Activated CD4-positive, alpha-beta T cell treated with anti-CD3 and anti-CD28 coated beads, Interleukin-2, amount 50 U/mL, for 48 hours (primary cell): ENCODE measurements around the gene PRKAR1A.
"Not testable (repeated sequence)": the region's sequence is repeated elsewhere in the genome, so short reads cannot be mapped to it uniquely, and the experiment has no call there.

ENCODE experiments used
- DNase-seq, 2 experiments: peaks; one replicate each; pipeline ENCODE4 v3.0.0-alpha.2; 2020

Gene PRKAR1A

GRCh38 chr17:68511671-68512246 lies 471 bp upstream of the PRKAR1A start:
- DNase-seq: peak; percentile 60 to 67

- DNase-seq: peak in 1 of 2 experiments; percentile 18
Measured at GRCh38 chr17:68512960-68513474, 787 bp downstream of the PRKAR1A start.

GRCh38 chr17:68513932-68514331 lies 1.7 kb downstream of the PRKAR1A start:
- no peak for DNase-seq

- no peak for DNase-seq
Measured at GRCh38 chr17:68514831-68515635, 2.8 kb downstream of the PRKAR1A start.

- DNase-seq: no peak
Measured at GRCh38 chr17:68516732-68517131, 4.5 kb downstream of the PRKAR1A start.

GRCh38 chr17:68517605-68518004 lies 5.4 kb downstream of the PRKAR1A start:
- not testable (repeated sequence) for DNase-seq

- DNase-seq: no peak
Measured at GRCh38 chr17:68518063-68518815, 6.0 kb downstream of the PRKAR1A start.

- not testable (repeated sequence) for DNase-seq
Measured at GRCh38 chr17:68519051-68519450, 6.8 kb downstream of the PRKAR1A start.

GRCh38 chr17:68519911-68520310 lies 7.7 kb downstream of the PRKAR1A start:
- DNase-seq: no peak

- DNase-seq: no peak
Measured at GRCh38 chr17:68522266-68522665, 10.0 kb downstream of the PRKAR1A start.

GRCh38 chr17:68526548-68526947 lies 14.3 kb downstream of the PRKAR1A start:
- DNase-seq: no peak

GRCh38 chr17:68527314-68527713 lies 15.1 kb downstream of the PRKAR1A start:
- no peak for DNase-seq

- no peak for DNase-seq
Measured at GRCh38 chr17:68531252-68531651, 19.0 kb downstream of the PRKAR1A start.

- DNase-seq: no peak
Measured at GRCh38 chr17:68532826-68533225, 20.6 kb downstream of the PRKAR1A start.

- DNase-seq: no peak
Measured at GRCh38 chr17:68533887-68534694, 21.9 kb downstream of the PRKAR1A start.

GRCh38 chr17:68534695-68535088 lies 22.5 kb downstream of the PRKAR1A start:
- DNase-seq: no peak

- DNase-seq: no peak
Measured at GRCh38 chr17:68535922-68536321, 23.7 kb downstream of the PRKAR1A start.

GRCh38 chr17:68539548-68540467 lies 27.6 kb downstream of the PRKAR1A start:
- DNase-seq: no peak

GRCh38 chr17:68540981-68541380 lies 28.8 kb downstream of the PRKAR1A start:
- no peak for DNase-seq

- no peak for DNase-seq
Measured at GRCh38 chr17:68541816-68542215, 29.6 kb downstream of the PRKAR1A start.

GRCh38 chr17:68542698-68543463 lies 30.7 kb downstream of the PRKAR1A start:
- DNase-seq: no peak
